NCI-H187 treated with DMSO at 0.1 percent for 48 hours (cell line): ENCODE data around the gene LPP.

Experiments used
- DNase-seq: peaks from one replicate; lab custom pipeline; 2025; lab: John Stamatoyannopoulos, UW

LPP gene

DNA sequence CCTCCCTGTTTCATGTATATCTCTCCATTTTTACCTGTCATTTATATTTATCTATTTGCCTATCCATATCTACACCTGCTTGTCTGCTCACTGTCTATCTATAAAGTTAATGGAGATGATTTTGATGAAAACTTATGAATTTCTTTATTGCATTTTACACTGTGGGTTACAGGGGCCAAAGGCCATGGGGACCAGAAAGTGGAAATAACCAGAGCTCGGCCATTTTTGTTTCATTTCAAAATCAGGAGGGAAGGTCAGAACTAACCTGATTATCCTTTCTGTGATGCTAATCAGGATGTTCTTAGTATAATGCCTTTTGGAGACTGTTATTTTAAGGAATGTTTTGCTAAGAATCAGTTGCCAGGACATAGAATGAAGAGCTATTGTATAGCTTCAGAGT is 147.2 kb downstream of the LPP start:
- DNase-seq: no peak

DNA sequence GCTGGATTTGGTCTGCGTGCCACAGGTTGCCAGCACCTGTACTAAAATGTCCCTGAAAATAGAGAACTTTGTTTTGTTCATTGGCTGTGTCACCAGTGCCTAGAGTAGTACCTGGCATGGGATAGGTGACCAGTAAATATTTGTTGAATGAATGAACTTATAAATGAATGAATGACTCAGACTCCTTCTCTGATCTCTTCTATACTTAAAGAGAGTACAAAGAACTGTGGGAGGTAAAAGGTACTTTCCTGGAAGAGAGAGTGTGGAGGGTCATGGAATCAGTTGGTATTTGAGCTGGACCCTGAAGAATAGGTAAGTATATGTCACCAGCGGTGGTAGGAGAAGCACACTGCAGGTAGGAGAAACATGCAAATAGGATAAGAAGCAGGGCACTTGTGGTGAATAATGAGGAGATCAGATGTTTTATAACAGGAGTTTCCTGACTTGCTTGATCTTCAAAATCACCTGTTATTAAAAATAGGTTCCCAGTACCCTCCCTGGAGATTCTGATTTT is 149.4 kb downstream of the LPP start:
- DNase-seq: no peak

DNA sequence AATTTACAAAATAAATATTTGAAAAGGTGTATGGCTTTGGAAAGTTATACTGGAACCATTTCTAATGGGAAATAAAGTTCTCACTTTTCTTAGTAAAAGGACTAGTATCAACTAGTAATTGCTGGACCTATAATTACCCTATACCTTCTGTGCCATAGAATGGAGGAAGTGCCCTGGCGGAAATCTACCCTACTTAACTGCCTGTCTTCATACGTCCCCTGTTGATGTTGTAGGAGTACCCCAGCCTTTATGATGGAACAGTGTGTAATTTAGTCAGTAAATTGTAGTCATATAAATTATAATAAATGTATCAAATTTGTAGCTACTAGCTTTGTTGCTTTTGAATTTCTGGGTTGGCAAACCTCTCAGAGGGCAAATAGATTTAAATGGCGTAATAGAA is 149.9 kb downstream of the LPP start:
- DNase-seq: no peak

DNA sequence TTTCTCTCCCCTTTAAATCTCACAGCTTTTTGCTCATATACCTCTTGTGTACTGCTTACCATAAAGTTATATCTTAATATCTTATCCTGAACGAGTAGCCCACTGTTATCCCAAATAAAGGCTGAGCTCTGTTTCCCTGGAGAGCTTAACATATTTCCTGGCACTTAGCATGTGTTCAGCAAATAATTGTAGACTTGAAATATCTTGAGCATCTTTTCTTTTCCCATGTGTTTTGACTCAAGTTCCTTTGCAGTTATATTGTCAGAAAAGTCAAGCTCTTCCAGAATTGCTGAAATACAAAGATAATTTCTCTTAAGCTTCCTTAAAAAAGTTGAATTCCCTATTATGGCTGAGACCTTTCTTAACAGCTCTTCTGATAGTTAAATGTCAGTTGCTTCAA is 150.5 kb downstream of the LPP start:
- no peak for DNase-seq

DNA sequence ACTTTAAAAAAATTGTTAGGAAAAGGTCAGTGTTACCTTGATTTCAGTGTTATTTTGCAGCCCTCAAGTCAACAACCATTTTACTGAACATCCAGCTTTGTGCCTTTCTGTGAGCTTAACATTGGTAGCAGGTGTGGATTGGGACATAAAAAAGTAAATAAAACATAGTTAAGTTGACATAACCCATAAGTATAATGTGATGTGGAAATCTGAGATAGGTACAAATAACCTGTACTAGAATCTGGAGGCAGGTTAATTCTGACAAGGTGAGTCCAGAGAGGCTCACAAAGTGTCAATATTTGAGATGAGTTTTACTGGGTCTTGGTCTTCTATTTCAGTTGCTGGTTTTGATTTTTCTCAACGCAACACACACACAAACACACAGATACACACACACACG is 151.3 kb downstream of the LPP start:
- no peak for DNase-seq

DNA sequence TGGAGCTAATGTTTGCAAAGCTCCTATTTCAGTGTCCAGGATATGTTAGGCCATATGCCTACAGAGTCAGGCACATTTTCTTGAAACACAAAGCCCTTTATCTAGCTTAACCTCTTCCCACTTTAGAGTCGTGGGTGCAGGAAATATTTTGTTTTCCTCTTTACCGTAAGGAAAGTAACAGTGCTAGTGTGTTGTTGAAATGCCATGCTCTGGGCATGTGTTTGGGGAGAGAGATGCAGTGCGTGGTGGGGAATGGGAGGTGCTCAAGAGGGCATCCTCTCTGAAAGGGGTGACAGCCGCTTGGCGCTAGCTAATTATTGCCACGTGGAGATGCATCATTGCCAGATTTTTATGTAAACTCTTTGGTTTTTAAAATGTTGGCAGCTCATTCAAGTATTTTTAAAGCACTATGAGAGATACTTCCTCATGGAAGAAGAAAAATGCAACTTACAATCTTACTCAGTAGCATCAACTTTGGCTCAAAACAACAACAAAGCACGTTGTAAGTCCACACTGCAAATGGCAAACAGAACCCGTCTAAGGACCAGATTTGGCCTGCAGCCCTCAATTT is 152.6 kb downstream of the LPP start:
- DNase-seq: no peak

DNA sequence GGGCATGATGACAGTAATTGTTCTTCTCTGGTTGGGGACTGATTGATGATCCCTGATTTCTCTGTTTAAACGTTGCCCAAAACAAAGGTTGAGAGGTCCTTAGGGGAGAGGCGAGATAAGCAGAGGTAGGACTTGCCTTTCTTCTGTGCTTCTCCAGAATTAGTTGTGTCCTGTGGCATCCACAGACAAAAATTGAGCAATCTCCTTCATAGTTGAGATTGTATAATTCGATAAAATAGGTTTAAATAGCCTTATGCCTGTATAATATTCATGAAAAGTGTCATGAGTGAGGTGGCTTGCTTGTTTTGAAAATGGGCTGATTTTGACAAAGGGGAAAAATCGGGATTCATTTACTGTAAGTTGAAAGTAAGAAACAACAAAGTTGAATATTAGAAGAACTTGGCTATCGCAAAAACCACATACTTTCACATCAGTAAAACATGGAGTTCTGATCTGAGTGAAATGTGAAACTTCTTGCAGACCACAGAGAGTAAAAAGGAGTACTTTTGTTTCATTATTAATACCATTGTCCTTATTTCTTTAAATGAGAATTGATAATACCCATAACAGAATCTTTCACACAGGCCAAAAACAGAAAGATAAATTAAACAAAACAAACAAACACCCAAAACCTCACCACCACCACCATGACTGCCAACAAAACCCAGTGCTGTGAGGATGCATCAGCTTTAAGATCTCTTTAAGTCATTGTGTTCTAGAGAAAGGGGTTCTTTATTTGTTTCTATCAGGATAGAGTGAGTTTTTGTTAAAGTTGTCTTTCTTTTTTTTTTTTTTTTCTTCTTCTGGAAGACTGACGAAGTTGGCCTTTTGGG is 155.7 kb downstream of the LPP start:
- DNase-seq: no peak

DNA sequence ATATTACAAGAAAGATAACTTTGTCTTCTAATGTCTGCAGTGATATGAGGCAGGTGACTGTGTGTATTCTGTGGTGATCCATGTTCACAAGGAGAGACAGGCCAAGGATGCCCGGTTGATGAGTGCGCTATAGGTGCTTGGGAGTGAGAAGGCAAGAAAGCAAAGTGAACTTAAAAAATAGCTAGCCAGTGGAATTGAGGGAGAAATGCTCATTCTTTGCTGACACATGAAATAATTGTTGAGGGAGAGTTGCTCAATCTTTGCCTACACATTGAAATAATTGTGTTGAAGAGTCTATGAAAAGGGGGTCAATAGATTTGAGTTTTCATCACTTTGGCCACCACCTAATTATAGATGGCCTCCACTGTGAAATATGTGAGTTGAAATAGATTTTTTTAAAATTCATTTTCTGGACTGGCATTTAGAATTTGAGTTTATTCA is 156.3 kb downstream of the LPP start:
- DNase-seq: no peak

DNA sequence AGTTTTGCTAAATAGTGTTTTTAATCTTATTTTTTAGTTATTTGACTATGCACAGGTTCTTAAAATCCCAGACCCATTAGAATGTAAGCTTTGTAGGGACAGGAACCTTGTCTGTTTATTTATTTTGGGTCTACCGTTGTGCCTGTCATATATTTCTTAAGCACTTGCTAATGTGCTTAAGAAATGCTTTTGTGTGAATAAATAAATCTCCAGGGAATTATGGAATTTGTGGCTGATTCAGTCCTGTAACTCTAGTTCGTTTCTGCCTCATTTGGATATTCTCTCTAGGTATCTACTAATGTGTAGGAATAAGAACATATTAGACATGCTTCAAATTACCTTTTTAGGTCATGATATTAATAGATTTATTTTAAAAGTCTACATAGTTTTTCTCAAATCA is 161.6 kb downstream of the LPP start:
- DNase-seq: no peak

DNA sequence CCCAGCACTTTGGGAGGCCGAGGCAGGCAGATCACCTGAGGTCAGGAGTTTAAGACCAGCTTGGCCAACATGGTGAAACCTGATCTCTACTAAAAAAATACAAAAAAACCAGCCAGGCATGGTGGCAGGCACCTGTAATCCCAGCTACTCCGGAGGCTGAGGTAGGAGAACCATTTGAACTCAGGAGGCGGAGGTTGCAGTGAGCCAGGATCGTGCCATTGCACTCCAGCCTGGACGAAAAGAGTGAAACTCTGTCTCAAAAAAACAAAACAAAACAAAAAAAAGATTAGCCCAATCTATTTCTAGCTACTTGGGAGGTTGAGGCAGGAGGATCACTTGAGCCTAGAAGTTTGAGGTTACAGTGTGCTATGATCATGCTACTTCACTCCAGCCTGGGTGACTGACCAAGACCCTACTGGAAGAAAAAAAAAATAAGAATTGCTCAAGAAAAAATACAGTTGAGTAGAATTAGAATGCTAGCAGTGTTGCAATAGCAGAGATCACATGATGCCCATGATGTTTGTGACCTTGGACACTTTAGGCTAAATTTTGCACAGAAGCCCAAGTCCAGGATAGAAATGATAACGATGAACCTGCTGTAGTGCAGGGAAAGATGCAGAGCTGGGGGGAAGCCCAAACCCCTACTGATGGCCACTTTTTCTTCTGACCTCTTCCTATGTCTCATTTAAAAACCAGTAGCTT is 162.2 kb downstream of the LPP start:
- DNase-seq: no peak

DNA sequence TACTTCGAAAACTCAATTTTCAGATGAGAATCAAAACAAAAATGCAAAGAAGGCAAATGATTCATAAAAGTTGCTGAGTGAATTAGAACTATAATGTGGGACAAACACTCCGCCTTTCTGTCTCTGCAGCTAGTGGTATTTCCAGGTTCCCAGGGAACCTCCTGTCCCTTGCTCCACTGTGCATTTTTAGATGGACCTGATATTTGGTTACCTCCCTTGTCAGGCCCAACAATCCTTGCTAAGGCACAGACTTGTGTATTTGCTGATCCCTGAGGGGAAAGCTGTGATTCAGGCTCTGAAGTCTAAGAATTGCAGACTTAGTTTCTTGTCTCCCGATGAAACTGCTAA is 162.7 kb downstream of the LPP start:
- DNase-seq: no peak

DNA sequence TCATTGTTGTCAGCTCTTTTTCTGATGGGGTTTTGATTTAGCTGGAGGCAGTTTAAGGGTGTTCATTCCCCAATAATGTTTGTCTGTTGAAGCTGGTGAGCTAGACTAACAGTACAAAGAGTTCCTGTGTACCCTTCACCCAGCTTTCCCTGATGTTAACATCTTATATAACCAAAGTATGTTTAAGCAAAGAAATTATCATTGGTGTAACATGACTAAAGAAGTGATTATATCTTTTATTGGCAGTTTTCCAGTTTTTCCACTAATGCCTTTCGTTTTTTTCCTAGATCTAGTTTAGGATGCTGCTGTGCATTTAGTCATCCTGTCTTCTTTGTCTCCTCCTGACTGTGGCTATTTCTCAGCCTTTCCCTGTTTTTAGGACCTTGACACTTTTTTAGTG is 165.6 kb downstream of the LPP start:
- no peak for DNase-seq

DNA sequence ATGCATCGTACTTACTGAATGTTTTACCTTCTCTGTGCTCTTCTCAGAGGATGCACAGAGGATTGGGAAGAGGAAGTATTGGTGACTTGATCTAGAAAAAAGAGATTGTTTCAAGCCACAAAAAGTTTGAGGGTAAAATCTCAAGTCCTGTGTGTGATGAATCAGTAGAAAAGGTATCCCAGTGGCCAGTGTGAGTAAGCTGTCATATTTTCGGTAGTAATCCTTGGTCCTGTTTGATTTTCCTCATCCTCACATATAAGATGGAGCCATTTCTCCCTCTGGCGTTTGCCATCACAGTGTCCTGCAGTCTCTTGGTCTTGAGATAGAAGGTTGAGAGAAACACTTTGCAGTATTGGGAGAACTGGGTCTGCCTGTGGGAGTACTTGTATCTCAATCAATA is 166.8 kb downstream of the LPP start:
- no peak for DNase-seq

DNA sequence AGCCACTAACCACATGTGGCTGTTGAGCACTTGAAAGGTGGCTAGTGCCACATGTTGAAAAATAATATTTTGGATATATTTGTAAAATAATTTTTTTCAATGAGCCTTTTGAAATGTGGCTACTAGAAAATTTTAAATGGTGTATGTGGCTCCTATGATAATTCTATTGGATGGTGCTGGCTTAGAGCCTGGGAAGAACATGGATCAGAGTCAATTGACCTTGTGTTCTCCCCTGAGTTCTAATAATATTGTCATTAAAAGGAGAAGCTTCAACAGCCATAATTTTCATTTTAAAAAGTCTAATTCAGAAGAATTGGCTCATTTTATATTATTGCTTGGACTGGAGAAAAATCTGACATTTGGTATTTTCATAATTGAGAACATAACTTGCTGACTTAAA is 167.3 kb downstream of the LPP start:
- DNase-seq: no peak

DNA sequence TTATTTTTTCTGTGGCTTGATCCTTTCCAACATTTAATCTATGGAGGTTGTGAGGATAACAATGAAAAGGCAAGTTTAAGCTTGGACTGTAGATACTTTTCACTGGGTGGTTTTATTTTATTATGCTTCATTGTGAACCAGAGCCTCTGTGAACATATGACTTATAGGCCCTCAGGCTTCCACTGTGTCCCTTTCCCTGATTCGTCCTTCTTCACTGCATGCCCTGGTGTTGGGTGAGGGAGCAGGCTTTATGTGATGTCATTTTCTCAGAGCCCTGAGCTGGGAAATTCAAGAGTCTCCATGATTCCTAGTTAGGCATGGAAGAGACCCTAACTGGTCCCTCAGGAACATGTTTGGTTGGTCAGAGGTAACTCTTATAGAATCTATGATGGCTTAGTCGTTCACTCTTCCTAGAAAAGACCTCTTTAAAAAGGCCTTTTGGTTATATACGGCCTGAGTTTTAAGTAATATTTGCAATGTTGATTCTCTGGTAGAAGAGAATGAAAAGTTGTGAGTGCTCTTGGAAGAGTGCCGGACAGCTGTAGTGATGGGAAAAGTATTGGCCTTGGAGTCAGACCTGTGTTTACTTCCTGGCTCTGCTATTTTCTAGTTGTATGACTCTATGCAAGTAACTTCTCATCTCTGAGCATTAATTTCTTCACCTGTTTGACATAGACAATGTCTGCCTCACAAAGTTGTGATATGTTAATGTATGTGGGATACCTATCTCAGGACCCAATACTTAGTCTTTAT is 168.4 kb downstream of the LPP start:
- DNase-seq: no peak

DNA sequence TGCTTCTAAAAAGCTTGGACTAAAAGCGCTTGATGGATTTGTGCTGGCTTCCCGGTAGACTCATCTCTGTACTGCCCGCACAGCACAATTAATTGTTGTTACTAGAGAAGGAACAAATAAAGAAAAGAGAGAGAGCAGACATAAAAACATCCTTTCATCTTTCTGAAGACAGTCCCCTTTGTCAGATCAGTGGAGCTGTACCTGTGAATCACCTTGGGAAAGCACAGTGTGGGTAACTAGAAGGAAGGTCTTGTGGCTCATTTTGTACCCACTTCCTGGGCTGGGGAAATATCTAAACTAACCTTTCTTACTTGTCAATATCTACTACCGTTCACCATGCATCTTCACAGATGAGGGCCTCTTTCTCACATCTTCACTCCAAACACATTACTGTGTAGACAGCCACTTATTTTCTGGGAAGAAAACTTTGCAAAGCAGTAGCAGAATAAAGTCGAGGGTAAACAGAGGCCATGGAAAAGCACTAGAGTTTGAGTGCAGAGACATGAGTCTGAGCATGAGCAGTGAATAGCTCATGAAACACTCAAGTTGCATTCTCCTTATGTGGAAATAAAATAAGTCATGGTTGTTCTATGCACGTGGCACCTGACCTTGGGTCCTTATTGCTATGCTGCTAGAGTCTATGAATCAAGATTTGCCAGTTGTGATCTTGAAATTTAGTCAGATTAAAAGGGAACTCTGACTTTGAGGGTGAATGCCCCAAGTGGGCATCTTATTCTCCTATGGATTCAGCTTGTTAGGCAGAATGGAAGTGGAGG is 169.3 kb downstream of the LPP start:
- no peak for DNase-seq

DNA sequence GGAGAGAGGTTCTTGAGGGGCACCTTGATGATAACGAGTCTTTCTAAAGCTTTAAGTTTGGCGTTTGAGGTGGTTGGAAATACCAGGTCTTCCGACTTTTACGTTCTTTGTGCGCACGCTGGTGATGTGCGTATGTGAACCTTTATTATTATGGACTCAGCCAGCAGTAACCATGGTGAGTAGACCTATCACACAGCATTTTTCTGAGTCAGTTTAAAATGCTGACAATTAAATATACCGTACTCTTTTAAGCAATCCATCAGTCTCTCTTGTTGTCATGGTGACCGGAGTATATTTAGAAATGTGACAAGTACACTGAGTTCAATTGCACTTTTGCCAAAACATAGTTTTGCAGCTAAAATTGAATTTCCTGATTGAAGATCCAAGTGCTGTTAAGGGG is 172.2 kb downstream of the LPP start:
- DNase-seq: no peak

DNA sequence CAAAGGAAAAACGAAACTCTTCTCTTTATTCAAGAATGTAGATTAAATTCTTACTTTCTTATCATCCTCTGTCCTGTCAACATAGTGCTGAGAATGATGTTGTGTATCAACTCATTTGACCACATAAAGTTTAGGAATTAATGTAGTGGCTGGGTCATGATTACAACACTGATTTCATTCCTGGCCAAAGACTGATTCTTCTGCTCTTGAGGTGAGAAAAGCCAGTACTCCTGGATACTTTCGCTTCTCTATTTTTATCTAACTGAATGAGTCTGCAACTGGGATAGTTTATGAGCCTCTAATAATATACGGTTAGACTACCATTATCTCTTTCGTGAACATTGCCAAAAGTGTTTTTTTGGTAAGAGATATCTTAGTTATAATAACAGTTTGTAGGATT is 173.0 kb downstream of the LPP start:
- DNase-seq: no peak

DNA sequence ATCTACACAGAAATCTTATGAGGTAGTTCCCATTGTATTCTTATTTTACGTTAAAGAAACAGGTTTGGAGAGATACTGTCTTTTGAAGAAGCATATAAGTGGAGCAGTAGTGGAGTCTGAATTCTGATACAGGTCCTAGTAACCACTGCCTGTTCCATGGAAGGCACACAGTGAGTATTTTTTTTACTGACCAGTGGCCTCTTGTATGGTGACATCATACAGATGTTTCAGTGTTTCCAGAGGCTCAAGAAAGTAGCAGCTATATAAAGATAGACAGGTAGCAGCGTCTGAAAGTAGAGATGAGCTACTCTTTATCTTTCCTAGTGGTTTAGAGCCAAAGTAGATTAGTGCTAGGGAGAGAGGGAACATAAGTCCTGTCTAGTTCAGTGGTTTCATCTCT is 173.5 kb downstream of the LPP start:
- no peak for DNase-seq

DNA sequence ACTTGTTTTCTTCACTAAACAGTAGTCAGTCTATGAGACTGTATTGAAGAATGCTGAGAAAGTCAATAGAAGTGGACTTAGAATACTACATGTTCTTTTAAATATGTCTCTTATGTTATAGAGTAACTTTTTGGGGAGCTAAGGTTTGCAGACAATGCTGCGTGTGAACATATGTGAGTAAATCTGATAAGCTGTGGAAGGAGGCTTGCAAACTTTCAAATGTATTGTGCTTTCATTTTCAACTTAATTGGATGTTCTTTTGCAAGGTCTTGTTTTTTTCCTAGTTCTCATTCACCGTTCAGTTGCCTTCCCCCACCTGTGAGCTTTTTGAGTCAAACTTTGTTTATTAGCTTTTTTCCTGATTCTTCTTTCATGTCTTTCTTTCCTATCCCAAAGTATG is 176.2 kb downstream of the LPP start:
- no peak for DNase-seq

DNA sequence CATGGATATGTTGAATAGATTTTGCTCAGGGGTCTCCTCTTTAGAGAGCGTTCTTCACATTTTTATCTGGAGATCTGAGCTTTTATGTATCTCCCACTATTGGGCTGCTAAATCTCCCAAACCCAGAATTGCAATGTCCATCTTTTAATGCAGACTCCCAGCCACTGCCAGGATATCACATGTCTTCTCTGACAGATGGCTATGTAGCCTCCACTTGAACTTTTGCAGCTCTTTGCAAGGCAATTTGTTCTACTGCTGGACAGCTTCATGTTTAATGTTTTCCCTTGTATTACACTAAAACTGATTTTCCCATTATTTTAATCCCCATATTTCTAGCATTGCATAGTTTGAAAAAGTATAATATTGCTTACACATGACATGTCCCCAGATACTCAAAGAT is 177.2 kb downstream of the LPP start:
- no peak for DNase-seq

DNA sequence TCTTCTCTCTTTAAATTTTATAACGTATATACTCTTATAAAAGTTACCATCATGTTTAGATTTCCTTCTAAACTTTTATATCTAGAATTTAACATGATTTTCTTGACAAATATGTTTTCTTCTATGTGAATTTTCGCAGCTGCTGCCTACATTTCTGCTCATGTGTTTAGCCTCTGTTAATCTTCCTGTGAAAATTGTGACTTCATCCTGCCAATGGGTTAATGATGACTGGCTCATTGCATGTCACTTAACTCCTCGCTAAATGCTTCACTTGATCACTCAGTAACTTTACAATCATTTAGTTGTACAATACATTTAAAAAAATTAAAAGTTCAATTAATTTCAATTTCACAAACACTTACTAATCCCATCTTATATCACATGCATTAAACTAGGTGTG is 178.1 kb downstream of the LPP start:
- DNase-seq: no peak
